ENCODE results near the gene BRCA2.

The BRCA2 gene

GRCh38 chr13:32409001-32409313, 93.6 kb downstream of the BRCA2 start:
- H3K4me3 ChIP-seq (ENCODE audit: low read depth, low read length), result no peak overlapping the region
- TF ChIP-seq, protein P1, sequence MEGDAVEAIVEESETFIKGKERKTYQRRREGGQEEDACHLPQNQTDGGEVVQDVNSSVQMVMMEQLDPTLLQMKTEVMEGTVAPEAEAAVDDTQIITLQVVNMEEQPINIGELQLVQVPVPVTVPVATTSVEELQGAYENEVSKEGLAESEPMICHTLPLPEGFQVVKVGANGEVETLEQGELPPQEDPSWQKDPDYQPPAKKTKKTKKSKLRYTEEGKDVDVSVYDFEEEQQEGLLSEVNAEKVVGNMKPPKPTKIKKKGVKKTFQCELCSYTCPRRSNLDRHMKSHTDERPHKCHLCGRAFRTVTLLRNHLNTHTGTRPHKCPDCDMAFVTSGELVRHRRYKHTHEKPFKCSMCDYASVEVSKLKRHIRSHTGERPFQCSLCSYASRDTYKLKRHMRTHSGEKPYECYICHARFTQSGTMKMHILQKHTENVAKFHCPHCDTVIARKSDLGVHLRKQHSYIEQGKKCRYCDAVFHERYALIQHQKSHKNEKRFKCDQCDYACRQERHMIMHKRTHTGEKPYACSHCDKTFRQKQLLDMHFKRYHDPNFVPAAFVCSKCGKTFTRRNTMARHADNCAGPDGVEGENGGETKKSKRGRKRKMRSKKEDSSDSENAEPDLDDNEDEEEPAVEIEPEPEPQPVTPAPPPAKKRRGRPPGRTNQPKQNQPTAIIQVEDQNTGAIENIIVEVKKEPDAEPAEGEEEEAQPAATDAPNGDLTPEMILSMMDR (IDR thresholded peaks at IDR 0.05; ENCODE audit: low read depth, low read length), result no peak

GRCh38 chr13:32409561-32410421, 94.5 kb downstream of the BRCA2 start:
- H3K4me3 ChIP-seq (ENCODE audit: low read depth, low read length), result no peak overlapping the region
- TF ChIP-seq, protein P1 (IDR thresholded peaks at IDR 0.05; ENCODE audit: low read depth, low read length), result no peak

DNA sequence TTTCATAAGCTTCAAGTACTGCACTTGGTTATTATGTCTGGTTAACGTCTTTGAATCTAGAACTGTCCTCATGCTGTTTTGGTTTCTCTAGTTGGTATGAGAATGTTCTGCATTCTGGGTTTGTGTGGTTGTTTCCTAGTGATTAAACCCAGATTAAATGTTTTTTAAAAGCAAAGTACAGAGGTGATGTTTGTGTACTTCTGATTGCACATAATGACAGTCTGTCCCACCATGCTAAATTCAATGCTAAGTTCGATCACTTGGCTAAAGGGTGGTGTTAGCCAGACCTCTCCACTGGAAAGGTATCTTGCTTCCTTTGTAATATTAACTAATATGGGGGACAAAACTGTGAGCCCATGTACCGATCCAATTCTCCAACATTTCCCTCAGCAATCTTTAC, 98.0 kb downstream of the BRCA2 start:
- TF ChIP-seq, protein P1 (IDR thresholded peaks at IDR 0.05; ENCODE audit: low read depth, low read length), result no peak
- no peak overlapping the region for H3K4me3 ChIP-seq (ENCODE audit: low read depth, low read length)

GRCh38 chr13:32414580-32414979, 99.3 kb downstream of the BRCA2 start:
- TF ChIP-seq, protein P1 (IDR thresholded peaks at IDR 0.05; ENCODE audit: low read depth, low read length), result no peak
- H3K4me3 ChIP-seq (ENCODE audit: low read depth, low read length), result no peak overlapping the region

DNA sequence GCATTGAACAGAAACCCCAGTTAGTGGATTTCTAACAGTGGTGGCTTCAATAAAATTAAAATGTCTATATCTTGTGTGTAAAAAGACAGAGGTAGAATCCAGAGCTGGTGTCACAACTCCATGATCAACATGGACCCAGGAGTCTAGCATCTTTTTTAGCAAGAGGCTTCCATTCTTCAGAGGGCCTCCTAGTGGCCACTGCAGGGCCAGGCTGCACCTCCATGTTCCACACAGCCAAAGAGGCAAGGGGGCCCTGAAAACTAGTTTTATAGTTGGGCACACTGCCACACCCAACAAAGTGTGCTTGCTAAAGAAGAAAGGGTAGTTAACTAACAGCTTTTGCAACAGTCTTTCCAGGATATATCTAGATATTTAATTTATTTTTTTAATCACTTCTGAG, 99.7 kb downstream of the BRCA2 start:
- TF ChIP-seq, protein P1 (IDR thresholded peaks at IDR 0.05; ENCODE audit: low read depth, low read length), result peak; percentile 67

GRCh38 chr13:32417995-32418394, 102.7 kb downstream of the BRCA2 start:
- H3K4me3 ChIP-seq (ENCODE audit: low read depth, low read length), result no peak overlapping the region
- TF ChIP-seq, protein P1 (IDR thresholded peaks at IDR 0.05; ENCODE audit: low read depth, low read length), result no peak

More for the DNA sequence above, 99.7 kb downstream of the BRCA2 start:
- H3K4me3 ChIP-seq (ENCODE audit: low read depth, low read length), result no peak overlapping the region

DNA sequence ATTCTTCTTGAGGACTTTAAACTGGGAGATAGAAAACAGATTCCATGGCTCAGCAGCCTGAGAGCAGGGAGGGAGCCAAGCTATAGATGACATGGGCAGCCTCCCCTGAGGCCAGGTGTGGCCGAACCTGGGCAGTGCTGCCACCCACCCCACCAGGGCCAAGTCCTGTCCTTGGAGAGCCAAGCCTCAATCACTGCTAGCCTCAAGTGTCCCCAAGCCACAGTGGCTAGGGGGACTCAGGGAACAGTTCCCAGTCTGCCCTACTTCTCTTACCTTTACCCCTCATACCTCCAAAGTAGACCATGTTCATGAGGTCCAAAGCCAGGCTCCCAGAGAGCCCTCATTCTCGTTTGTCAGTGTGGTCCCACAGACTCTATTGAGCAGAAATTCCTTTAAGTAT, 104.6 kb downstream of the BRCA2 start:
- TF ChIP-seq, protein P1 (IDR thresholded peaks at IDR 0.05; ENCODE audit: low read depth, low read length), result no peak
- H3K4me3 ChIP-seq (ENCODE audit: low read depth, low read length), result no peak overlapping the region

Measured in WI38 (cell line).